SU-DHL-6 (cell line): Measurements from ENCODE around the gene C19orf38.

ENCODE experiments used
- CTCF ChIP-seq: fragments of 200-600 bp; sonication (generic); IDR thresholded peaks from one replicate; pipeline ENCODE4 v1.5.1; 2017; ENCODE audit warnings: antibody characterized with exemption, mild to moderate bottlenecking, low read length, moderate library complexity; ENCODE audit not compliant: insufficient read depth, poor library complexity, severe bottlenecking
- EZH2phosphoT487 ChIP-seq: fragments of 200-600 bp; sonication (generic), shearing (Covaris generic); conservative IDR thresholded peaks from 2 replicates; pipeline ENCODE4 v1.6.1; 2018; ENCODE audit warnings: mild to moderate bottlenecking, antibody characterized with exemption, low read length, moderate library complexity, mixed read lengths

- TF ChIP-seq CTCF = no peak
- TF ChIP-seq EZH2phosphoT487 = no peak
Observed at GRCh38 chr19:10907925-10908324, 59.7 kb downstream of the C19orf38 start.
